Vagina (tissue), 2 donors: ENCODE results near the gene MFSD6. TPM values are rescaled to one million over a fixed set of nuclear protein-coding genes. Genes with fewer than 3 reads are reported as not detected.
"Not testable (repeated sequence)": the region's sequence is repeated elsewhere in the genome, so short reads cannot be mapped to it uniquely, and the experiment has no call there.

Source experiments
- DNase-seq, 2 donors: peaks; one replicate each; pipeline ENCODE4 v3.0.0-alpha.2; 2017; ENCODE audit errors: extremely low spot score in 2 of 2
- H3K27ac ChIP-seq: fragments of 200-600 bp; sonication (generic); one replicate; pipeline ENCODE4 v1.5.1; 2019
- H3K27me3 ChIP-seq: fragments of 200-600 bp; sonication (generic); one replicate; pipeline ENCODE4 v1.5.1; 2019
- H3K36me3 ChIP-seq, 2 donors: fragments of 200-600 bp; sonication (generic); one replicate each; pipeline ENCODE4 v1.5.1; 2017 to 2019
- H3K4me1 ChIP-seq: fragments of 200-600 bp; sonication (generic); one replicate; pipeline ENCODE4 v1.5.1; 2019
- H3K4me3 ChIP-seq, 2 donors: fragments of 200-600 bp; sonication (generic); 1 replicate in 1 of 2; 2 replicates in 1 of 2; pipeline ENCODE4 v1.5.1; 2016 to 2019
- H3K9me3 ChIP-seq: fragments of 200-600 bp; sonication (generic); one replicate; pipeline ENCODE4 v1.5.1; 2019
- POLR2A ChIP-seq, 2 donors: fragments of 450-650 bp; IDR thresholded peaks; one replicate each; pipeline ENCODE4 v1.6.1; 2017; ENCODE audit warnings: antibody characterized with exemption in 2 of 2, mild to moderate bottlenecking in 2 of 2, moderate library complexity in 2 of 2
- POLR2AphosphoS5 ChIP-seq, 2 donors: sonication (generic); formaldehyde crosslinking; IDR thresholded peaks; one replicate each; pipeline ENCODE4 v1.9.0; 2017; ENCODE audit warnings: antibody characterized with exemption in 2 of 2, mild to moderate bottlenecking in 2 of 2, low read depth in 1 of 2; ENCODE audit not compliant: insufficient read depth in 1 of 2
- intact Hi-C: fragments of 100-400 bp; cut with DNase I; formaldehyde crosslinking; loops from one replicate; pipeline ENCODE4 v1.15.1; 2023
- total RNA-seq: library from RNA; depleted of rRNA; stranded (reverse); fragments of >200 nt; gene quantifications from one replicate; pipeline ENCODE4 v1.2.3, GENCODE V29; 2016
- TF ChIP-seq, protein P1 (sequence below), 3 experiments: fragments of 450-650 bp in 2 of 3; fragments of 200-600 bp in 1 of 3; sonication (generic) in 1 of 3; IDR thresholded peaks; one replicate each; pipeline ENCODE4 v1.5.1; 2017 to 2019; ENCODE audit warnings: antibody characterized with exemption in 3 of 3, mild to moderate bottlenecking in 2 of 3, moderate library complexity in 2 of 3

Gene MFSD6
- total RNA-seq, 1 donor from 2014 or later = 84.7 TPM

DNA sequence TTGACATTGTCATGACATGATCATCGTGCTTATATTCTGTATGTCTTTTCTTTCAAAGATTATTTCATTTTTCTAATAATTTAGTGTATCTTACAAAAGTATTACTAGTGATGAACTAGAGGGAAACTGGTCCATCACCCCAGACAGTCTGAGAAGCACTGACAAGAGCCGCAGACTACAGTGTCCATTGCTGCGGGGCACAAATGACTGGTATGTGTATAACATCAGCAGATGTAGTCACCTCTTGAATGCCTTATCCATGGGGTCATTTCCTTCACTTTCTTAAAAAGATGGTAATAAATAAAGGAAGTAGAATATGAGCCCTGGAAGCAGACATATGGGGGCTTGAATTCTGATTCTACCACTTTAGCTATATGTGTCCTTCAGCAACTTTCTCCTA is 96.8 kb downstream of the MFSD6 start:
- intact Hi-C loops = no loop called here
- Histone ChIP-seq H3K27ac (no peak overlapping the region), H3K27me3 (no peaks in the 10 kb centered on the region), H3K4me1 (no peaks in the 10 kb centered on the region), H3K9me3 (no peaks in the 10 kb centered on the region), H3K36me3 (peaks cover 0 to 19% of the 10 kb centered on the region in 2 donors), H3K4me3 (no peak overlapping the region)
- no peak for DNase-seq
- TF ChIP-seq POLR2A (IDR thresholded peaks at IDR 0.05) (no peak), POLR2AphosphoS5 (IDR thresholded peaks at IDR 0.05; ENCODE audit: insufficient read depth in 1 of 2, low read depth in 1 of 2) (no peak)
- TF ChIP-seq, protein P1, sequence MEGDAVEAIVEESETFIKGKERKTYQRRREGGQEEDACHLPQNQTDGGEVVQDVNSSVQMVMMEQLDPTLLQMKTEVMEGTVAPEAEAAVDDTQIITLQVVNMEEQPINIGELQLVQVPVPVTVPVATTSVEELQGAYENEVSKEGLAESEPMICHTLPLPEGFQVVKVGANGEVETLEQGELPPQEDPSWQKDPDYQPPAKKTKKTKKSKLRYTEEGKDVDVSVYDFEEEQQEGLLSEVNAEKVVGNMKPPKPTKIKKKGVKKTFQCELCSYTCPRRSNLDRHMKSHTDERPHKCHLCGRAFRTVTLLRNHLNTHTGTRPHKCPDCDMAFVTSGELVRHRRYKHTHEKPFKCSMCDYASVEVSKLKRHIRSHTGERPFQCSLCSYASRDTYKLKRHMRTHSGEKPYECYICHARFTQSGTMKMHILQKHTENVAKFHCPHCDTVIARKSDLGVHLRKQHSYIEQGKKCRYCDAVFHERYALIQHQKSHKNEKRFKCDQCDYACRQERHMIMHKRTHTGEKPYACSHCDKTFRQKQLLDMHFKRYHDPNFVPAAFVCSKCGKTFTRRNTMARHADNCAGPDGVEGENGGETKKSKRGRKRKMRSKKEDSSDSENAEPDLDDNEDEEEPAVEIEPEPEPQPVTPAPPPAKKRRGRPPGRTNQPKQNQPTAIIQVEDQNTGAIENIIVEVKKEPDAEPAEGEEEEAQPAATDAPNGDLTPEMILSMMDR (IDR thresholded peaks at IDR 0.05) = no peak

DNA sequence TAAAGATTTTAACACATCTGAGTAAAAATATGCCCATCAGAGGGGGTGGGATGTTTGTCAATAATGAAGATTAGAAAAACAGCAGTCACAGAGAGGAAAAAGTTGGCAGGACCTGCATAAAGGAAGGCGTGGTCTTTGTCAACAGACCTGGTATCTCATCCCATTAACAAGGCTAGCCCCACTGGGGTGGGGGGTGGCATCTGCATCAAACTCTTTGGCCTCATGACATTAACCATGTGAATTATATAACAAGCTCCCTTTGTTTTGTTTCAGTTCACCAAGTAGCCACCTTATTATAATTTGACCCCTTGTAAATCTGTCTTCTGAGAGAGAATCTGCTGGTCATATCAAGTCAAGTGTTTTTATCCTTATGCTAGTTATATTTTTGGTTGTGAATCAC is 97.5 kb downstream of the MFSD6 start:
- H3K4me3 ChIP-seq = no peak overlapping the region
- H3K27ac ChIP-seq = no peak overlapping the region
- H3K27me3 ChIP-seq = no peaks in the 10 kb centered on the region
- peaks cover 0 to 14% of the 10 kb centered on the region in 2 donors for H3K36me3 ChIP-seq
- TF ChIP-seq POLR2A (IDR thresholded peaks at IDR 0.05) = no peak
- TF ChIP-seq, protein P1 (IDR thresholded peaks at IDR 0.05) = no peak
- no peak for TF ChIP-seq POLR2AphosphoS5 (IDR thresholded peaks at IDR 0.05; ENCODE audit: insufficient read depth in 1 of 2, low read depth in 1 of 2)
- H3K9me3 ChIP-seq = no peaks in the 10 kb centered on the region
- no peak for DNase-seq
- intact Hi-C loops = no loop called here
- H3K4me1 ChIP-seq = no peaks in the 10 kb centered on the region

DNA sequence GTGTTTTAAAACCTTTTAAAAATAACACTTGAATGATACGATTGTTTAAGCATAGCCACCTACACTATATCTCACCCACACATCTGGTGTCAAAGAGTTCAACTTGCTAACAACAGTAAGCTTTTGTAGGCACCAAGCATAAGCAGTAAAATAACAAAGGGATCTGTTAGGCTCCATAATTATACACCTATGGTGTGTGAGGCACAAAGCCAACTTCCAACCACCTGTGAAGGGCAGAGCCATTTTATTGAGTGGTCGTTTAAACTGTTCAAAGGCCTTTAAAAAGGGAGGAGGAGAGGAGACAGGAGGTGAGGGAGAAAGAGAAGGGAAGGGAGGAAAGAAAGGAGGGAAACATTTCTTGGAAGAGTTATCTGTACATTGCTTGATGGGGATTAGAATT is 98.5 kb downstream of the MFSD6 start:
- no peak for TF ChIP-seq POLR2A (IDR thresholded peaks at IDR 0.05)
- TF ChIP-seq, protein P1 (IDR thresholded peaks at IDR 0.05) = no peak
- TF ChIP-seq POLR2AphosphoS5 (IDR thresholded peaks at IDR 0.05; ENCODE audit: insufficient read depth in 1 of 2, low read depth in 1 of 2) = no peak
- no peaks in the 10 kb centered on the region for H3K9me3 ChIP-seq
- H3K4me1 ChIP-seq = no peaks in the 10 kb centered on the region
- no peak for DNase-seq
- no peak overlapping the region for H3K27ac ChIP-seq
- H3K4me3 ChIP-seq = no peak overlapping the region
- H3K36me3 ChIP-seq = peaks cover 0 to 14% of the 10 kb centered on the region in 2 donors
- intact Hi-C loops = no loop called here
- H3K27me3 ChIP-seq = no peaks in the 10 kb centered on the region

DNA sequence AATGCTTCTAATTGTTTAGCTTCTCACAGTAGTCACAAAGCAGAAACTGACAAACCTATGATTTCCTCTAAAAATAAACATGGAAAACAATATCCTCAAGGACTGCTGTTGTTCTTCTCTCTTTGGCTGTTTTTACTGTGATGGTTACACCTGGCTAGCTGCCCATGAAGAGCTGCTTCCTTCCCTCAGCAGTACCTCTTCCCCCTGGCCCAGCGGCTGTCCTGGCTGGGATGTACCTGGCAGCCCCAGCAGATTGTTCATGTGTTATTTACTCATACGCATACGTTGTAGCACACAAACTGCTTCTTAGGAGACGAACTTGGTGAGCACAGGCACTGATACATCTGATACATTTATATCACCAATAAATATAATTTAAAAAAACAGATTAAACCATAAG is 99.0 kb downstream of the MFSD6 start:
- H3K4me1 ChIP-seq = no peaks in the 10 kb centered on the region
- no peaks in the 10 kb centered on the region for H3K9me3 ChIP-seq
- H3K27me3 ChIP-seq = no peaks in the 10 kb centered on the region
- intact Hi-C loops = no loop called here
- H3K36me3 ChIP-seq = peaks cover 0 to 14% of the 10 kb centered on the region in 2 donors
- no peak for TF ChIP-seq POLR2AphosphoS5 (IDR thresholded peaks at IDR 0.05; ENCODE audit: insufficient read depth in 1 of 2, low read depth in 1 of 2)
- TF ChIP-seq, protein P1 (IDR thresholded peaks at IDR 0.05) = no peak
- no peak for TF ChIP-seq POLR2A (IDR thresholded peaks at IDR 0.05)
- no peak overlapping the region for H3K27ac ChIP-seq
- no peak overlapping the region for H3K4me3 ChIP-seq
- no peak for DNase-seq

DNA sequence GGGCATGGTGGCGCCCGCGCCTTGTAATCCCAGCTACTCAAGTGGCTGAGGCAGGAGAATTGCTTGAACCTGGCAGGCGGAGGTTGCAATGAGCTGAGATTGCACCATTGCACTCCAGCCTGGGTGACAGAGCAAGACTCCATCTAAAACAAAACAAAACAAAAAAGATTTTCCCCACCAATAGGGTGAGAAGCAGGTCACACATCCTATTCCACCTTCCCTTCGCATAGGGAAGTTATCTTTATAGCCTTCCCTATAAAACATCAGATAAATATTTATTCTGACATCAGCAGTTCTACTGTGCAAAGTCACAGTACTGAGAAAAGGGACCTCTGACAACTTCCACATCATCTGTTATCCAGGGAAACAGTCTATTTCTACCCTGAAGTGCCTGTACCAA is 101.7 kb downstream of the MFSD6 start:
- H3K4me1 ChIP-seq, H3K27me3 ChIP-seq, H3K9me3 ChIP-seq, intact Hi-C loops, H3K4me3 ChIP-seq, H3K27ac ChIP-seq, H3K36me3 ChIP-seq, DNase-seq: not testable (repeated sequence)

DNA sequence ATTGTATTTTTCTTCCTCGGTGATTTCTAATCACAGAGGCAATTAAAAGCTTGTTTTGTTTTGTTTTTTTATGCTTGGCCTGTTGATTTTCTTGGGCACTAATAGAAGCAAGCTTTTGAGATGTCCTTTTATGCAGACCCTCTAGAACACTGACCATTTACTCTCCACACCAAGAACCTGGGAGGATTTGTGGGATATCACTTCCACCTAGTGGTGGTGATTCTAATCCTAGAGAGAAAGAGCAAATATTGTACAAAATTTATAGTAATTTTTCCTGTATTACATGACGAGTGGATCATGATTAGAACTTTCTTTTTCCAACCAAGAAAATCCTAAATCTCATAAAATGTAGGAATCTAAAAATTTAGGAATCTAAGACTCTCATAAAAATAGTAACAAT is 102.9 kb downstream of the MFSD6 start:
- Histone ChIP-seq H3K4me1 (no peaks in the 10 kb centered on the region), H3K9me3 (no peaks in the 10 kb centered on the region), H3K27me3 (no peaks in the 10 kb centered on the region), H3K36me3 (peaks cover 0 to under 1% of the 10 kb centered on the region in 2 donors), H3K27ac (no peak overlapping the region), H3K4me3 (no peak overlapping the region)
- TF ChIP-seq, protein P1 (IDR thresholded peaks at IDR 0.05) = peak; percentile 5 to 52 (median 31)
- TF ChIP-seq POLR2A (IDR thresholded peaks at IDR 0.05) = no peak
- intact Hi-C loops = no loop called here
- DNase-seq = no peak
